Stimulated activated CD8-positive, alpha-beta memory T cell treated with anti-CD3 and anti-CD28 coated beads, Interleukin-4, amount 100 ng/mL, for 24 hours (primary cell): Measurements from ENCODE around the gene CADPS2.
"Not testable (repeated sequence)": the region's sequence is repeated elsewhere in the genome, so short reads cannot be mapped to it uniquely, and the experiment has no call there.

ENCODE experiments used
- DNase-seq: peaks from one replicate; pipeline ENCODE4 v3.0.0-alpha.2; 2020; ENCODE audit warnings: low read depth

CADPS2 gene

GRCh38 chr7:122709930-122710646, 176.2 kb downstream of the CADPS2 start:
- DNase-seq: no peak

GRCh38 chr7:122706836-122707235, 179.4 kb downstream of the CADPS2 start:
- no peak for DNase-seq

GRCh38 chr7:122702872-122703510, 183.3 kb downstream of the CADPS2 start, which contains the start of gene RNF148:
Gene RNF148 (minus strand): TSS chr7:122702922. CDS start chr7:122702750, 172 bp downstream.
- DNase-seq: no peak

- no peak for DNase-seq
Observed at GRCh38 chr7:122699017-122699416, 187.2 kb downstream of the CADPS2 start, which contains the start of gene RNF133. Gene RNF133 (minus strand): TSS chr7:122699117. CDS start chr7:122698918, 199 bp downstream.

DNA sequence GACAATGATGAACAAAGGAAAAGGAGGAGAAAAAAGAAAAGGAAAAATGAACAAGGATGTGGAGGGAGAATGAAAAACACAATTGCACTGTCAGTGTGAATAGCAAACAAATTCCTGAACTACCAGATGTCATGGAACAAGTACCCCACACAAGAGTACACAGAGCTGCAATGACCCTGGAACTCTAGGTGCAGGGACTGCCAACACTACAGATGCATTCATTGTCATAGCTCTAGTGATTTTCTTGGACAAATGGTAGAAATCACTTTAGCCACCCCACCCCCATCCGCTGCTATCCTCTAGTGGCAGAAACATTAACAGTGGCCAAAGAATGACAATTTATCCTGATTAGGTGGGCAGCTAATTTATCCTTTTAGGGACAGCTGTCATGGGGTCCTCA, 190.4 kb downstream of the CADPS2 start:
- no peak for DNase-seq

GRCh38 chr7:122694697-122695096, 191.6 kb downstream of the CADPS2 start:
- no peak for DNase-seq

GRCh38 chr7:122692769-122693309, 193.4 kb downstream of the CADPS2 start:
- DNase-seq: no peak

DNA sequence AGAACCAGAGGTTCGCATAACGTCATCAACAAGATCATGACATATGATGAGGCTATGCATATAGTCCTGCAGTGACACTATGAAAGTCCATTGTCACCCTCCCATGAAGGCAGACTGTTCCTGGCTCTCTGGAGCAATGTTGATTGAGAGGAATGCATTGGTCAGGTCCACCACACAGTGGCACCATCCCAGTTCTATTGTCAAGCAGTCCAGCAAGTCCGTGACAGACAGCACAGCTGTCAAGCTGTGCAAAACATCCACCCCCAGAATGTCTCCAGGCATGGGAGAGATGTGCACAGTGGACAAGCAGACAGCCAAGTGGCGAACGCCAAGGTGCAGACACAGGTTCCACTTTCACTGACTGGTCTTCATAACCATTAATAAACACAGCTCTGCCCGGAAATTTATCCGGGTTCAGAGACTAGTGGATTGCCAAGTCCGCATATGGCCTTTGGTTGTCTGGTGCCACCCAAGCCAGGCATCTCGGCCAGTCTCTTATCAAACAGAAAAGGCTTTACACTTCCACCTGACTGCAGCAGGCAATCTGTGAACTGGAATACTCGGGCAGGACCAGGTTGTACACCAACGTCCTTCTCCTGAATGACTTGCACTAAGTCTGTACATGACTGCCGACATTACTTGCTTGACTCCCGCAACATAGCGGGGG, 194.6 kb downstream of the CADPS2 start:
- DNase-seq: no peak

DNA sequence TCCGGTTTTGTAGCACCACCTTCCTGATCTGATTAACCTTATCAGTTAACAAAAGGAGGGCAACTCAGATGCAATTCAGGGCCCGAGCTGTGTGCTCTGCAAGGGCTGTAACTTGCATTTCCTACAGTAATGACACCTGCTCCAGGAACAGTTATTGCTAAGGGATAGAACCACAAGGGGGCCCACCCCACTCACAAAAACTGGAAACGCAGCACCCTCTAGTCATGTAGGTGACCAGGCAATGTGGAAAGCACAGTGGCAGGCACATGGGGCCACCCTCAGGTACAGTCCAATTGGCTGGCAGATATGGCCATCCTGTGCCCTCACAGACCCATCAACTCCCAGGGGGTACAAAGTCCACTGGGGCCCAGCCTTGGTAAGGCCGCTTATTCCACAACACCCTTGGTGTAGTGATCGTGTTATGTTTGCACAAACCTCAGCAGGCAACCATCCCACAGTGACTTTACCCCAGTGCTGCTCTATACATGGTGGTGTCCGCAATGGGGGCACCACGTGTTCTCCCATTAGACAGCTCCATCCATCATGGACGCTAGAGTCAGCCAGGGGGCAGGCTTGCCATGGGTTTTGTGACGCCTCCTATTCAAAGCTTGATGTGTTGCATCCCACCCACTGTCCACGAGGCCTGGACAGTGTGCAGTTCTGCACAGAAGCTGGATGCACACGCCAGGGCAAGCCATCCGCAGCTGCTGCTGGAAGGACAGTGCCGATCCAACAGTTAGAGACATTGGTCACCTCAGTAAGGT, 196.7 kb downstream of the CADPS2 start:
- no peak for DNase-seq

DNA sequence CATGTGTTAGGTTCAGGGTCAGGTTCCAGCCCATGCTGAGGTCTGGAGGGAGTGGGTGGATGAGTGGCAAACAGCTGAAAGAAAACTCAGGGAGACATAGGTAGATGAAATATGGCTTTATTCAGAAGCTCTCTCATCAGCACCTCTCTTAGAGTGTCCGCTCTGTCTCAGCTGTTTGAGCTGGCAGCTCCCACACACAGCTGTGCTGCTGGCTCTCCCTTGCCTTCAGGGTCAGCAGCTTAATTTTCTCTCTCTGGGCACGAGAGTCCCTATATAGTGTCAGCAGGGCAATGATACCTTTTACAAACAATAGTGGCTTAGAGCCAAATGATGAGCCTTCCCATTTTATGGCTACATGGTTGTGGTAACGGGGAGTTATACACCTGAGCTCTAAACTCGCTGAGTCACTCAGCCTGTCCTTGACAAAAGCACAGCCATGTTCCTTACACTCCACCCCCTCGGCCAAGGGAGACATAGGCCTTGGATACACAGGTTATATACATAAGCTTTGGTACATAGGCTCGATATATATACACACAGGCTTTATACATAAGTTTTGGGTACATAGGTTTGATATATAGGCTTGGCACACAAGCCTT, 197.8 kb downstream of the CADPS2 start:
- DNase-seq: no peak

DNA sequence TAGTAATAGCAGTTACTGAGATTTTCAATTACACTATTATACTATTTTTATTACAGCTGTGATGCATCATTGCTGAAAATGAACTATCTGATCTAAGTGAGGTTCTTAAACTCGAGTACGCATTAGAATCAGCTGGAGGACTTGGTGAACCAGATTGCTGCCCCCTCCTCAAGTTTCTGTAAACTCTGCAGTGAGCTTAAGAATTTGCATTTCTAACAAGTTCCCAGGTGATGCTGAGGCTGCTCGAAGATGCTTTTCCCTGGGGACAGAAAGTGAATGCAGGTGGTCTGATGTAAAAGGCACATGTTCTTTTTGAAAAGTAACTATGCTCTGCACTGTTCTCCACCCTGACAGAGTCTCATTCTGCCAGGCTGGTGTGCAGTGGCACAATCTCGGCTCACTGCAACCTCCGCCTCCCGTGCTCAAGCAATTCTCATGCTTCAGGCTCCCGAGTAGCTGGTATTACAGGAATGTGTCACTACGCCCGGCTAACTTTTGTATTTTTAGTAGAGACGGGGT, 199.8 kb downstream of the CADPS2 start:
- DNase-seq: no peak

DNA sequence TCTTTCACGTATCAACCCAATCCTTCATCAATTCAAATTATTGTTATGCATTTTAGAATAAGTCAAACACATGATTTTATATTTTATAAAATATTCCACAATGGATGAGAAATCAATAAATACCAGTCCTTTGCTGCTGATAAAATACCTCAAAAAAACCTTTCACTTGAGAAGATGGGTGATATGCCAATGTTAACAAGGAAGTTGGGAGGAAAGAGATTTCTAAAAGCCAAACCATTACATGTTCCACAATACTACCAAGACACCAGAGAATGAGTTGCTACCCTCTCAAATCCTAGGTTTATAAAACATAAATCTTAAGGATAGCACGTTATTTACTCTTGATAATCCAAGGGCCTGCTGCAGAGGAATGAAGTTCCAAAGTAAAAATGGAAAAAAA, 201.8 kb downstream of the CADPS2 start:
- no peak for DNase-seq

DNA sequence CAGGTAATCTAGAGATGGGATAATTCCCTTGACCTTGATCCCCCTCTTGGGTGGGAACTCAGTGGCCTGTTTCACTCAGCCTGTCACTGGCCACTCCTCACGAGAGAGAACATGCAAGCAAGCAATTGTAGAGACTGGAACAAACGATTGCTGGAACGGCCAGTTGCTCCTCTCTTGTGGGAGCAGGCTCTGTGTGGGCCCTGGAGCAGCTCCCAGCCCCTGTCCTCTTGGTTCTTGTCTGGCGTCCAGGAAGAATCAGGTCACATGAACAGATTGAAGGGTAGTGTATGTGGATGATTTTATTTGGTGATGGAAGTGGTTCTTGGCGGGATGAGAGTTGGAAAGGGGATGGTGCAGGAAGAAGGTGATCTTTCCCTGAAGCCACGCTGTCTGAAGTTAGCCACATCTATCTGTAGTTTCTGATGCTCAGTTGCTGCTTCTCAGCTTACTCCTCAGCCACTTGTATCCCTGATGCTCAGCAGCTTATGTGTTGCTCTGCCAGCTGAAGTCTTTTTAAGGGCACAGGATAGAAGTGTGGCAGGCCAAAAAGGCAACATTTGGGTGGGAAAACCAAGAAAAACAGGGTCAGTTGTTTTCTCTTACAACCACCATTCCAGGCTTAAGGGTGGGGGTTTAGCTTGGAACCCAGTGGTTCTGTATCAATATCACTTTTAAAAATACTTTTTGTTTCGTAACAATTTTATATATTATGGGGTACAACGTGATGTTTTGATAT, 203.3 kb downstream of the CADPS2 start:
- DNase-seq: no peak

- not testable (repeated sequence) for DNase-seq
Observed at GRCh38 chr7:122681186-122681585, 205.1 kb downstream of the CADPS2 start.

DNA sequence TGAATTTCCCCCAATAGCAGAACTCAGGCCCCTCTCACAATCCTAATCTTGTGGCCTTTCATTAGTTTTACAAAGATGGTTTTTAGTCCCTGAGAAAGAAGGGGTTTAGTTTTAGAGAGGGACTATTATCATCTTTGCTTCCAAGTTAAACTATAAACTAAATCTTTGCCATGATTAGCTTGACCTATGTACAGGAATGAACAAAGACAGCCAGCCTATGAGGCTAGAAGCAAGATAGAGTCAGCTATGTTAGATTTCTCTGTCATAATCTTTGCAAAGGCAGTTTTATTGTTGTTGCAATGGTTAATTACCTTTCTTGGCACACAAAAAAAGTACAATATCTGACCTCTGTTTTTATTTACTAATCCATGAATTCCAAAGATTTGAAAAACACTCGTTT, 206.4 kb downstream of the CADPS2 start:
- no peak for DNase-seq

DNA sequence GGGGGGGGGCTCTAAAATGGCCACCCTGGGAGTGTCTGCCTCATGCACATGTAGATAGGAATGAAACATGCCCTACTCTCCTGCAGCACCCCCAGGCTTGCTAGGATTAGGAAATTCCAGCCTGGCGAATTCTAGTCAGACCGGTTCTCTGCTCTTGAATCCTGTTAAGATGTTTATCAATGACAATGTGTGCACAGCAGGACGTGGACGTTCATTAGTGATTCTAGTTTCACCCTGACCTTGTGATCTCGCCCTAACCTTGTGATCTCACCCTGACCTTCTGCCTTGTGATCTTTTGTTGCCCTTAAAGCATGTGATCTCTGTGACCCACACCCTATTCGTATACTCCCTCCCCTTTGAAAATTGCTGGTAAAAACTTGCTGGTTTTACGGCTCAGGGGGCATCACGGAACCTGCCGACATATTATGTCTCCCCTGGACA, 207.0 kb downstream of the CADPS2 start:
- DNase-seq: not testable (repeated sequence)

GRCh38 chr7:122677149-122677548, 209.1 kb downstream of the CADPS2 start:
- no peak for DNase-seq

- no peak for DNase-seq
Observed at GRCh38 chr7:122676466-122676865, 209.8 kb downstream of the CADPS2 start.

DNA sequence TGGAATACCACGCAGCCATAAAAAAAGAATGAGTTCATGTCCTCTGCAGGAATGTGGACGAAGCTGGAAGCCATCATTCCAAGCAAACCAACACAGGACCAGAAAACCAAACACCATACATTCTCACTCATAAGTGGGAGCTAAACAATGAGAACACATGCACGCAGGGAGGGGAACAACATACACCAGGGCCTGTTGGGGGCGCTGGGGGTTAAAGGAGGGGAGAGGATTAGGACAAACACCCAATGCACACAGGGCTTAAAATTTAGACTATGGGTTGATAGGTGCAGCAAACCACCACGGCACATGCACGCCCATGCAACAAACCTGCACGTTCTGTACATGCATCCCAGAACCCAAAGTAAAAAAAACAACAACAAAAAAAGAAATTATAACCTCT, 210.6 kb downstream of the CADPS2 start:
- no peak for DNase-seq

GRCh38 chr7:122675011-122675410, 211.2 kb downstream of the CADPS2 start:
- DNase-seq: no peak

- no peak for DNase-seq
Observed at GRCh38 chr7:122674502-122674901, 211.8 kb downstream of the CADPS2 start.
